Fibroblast of lung (primary cell): ENCODE results near the gene CC2D1B.

Source experiments
- EZH2 ChIP-seq: IDR thresholded peaks from 2 replicates; pipeline ENCODE4 v1.5.1; 2012; ENCODE audit warnings: low read length, control low read depth, mild to moderate bottlenecking; ENCODE audit errors: missing control alignments
- TF ChIP-seq, protein P1 (sequence below), 2 donors: IDR thresholded peaks in 1 of 2; conservative IDR thresholded peaks in 1 of 2; 1 replicate in 1 of 2; 2 replicates in 1 of 2; pipeline ENCODE4 v1.5.1; 2011 to 2012; ENCODE audit warnings: low read length in 2 of 2, control low read depth in 1 of 2, inconsistent platforms in 1 of 2, low read depth in 1 of 2, mild to moderate bottlenecking in 1 of 2

DNA sequence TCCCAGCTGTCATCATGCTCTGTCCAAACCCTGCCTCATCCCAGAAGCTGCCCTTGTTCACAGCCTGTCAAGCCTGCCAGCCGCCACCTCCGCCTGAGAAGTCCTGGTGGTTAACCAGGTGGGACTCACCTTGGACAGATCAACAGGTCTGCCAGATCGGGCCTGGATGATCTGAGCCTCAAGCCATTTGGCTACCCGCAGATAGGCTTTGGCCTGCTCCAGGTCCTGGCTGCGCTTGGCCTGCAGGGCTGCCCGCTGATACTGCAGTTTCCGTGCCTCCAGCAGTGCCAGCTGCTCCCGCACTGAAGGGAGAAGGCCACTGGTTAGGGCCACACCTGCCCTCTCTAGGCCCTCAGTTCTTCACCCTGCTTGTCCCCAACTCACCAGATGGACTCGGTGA lies 8.6 kb downstream of the CC2D1B start:
- TF ChIP-seq, protein P1, sequence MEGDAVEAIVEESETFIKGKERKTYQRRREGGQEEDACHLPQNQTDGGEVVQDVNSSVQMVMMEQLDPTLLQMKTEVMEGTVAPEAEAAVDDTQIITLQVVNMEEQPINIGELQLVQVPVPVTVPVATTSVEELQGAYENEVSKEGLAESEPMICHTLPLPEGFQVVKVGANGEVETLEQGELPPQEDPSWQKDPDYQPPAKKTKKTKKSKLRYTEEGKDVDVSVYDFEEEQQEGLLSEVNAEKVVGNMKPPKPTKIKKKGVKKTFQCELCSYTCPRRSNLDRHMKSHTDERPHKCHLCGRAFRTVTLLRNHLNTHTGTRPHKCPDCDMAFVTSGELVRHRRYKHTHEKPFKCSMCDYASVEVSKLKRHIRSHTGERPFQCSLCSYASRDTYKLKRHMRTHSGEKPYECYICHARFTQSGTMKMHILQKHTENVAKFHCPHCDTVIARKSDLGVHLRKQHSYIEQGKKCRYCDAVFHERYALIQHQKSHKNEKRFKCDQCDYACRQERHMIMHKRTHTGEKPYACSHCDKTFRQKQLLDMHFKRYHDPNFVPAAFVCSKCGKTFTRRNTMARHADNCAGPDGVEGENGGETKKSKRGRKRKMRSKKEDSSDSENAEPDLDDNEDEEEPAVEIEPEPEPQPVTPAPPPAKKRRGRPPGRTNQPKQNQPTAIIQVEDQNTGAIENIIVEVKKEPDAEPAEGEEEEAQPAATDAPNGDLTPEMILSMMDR (conservative IDR thresholded peaks at IDR 0.05 in 1 of 2, IDR thresholded peaks at IDR 0.05 in 1 of 2; ENCODE audit: low read depth in 1 of 2, low read length in 2 of 2), result no peak
- no peak for TF ChIP-seq EZH2
